ENCODE data around the gene IQGAP2. TPM values are rescaled to one million over a fixed set of nuclear protein-coding genes. Genes with fewer than 3 reads are reported as not detected.
A peak's percentile ranks its signal among the peaks of the same experiment; 100 is the strongest.

The IQGAP2 gene
- total RNA-seq, 2 experiments from 2014 or later, result 118 to 124 TPM

- no peak overlapping the region for H3K4me3 Mint-ChIP-seq
- H3K27ac Mint-ChIP-seq, result peak overlapping the region; percentile 31
- no peaks in the 10 kb centered on the region for H3K9me3 Mint-ChIP-seq
- POLR2A ChIA-PET, result interaction anchor here (1.0 kb wide), 1 partner anchor 18 kb away, joined by 3 read pairs; no protein-coding TSS in a partner anchor
- CTCF ChIA-PET, result interaction anchor here (3.2 kb wide), 1 partner anchor 82 kb away, joined by 12 read pairs; no protein-coding TSS in a partner anchor
- DNase-seq, result no peak
- H3K4me1 Mint-ChIP-seq, result peaks cover 28% of the 10 kb centered on the region
- H3K27me3 Mint-ChIP-seq, result no peaks in the 10 kb centered on the region
- peaks cover 68% of the 10 kb centered on the region for H3K36me3 Mint-ChIP-seq (ENCODE audit: low read depth)
Observed at GRCh38 chr5:76692651-76693050, 289.6 kb downstream of the IQGAP2 start.

GRCh38 chr5:76693141-76693540 is 290.1 kb downstream of the IQGAP2 start:
- H3K36me3 Mint-ChIP-seq (ENCODE audit: low read depth), result peaks cover 68% of the 10 kb centered on the region

DNA sequence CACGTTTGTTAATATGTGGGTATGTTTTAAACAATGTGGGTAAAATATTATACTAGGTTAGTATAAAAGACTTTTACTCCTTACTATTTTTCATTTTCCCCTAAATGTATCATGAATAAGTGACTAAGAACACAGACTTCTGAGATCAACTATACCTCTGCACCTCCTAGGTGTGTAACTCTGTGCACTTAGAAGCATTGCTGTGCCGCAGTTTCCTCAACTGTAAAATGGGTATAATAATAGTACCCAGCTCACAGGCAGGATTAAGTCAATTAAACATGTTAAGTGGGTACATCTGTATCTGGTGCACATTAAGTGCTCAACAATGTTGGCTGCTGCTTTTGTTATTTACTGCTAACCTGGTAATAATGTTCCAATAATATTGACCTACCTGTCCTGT is 291.2 kb downstream of the IQGAP2 start:
- peaks cover 68% of the 10 kb centered on the region for H3K36me3 Mint-ChIP-seq (ENCODE audit: low read depth)
- POLR2A ChIA-PET, result no interaction called here

More at GRCh38 chr5:76693141-76693540, 290.1 kb downstream of the IQGAP2 start:
- H3K4me1 Mint-ChIP-seq, result peaks cover 28% of the 10 kb centered on the region
- no peak overlapping the region for H3K27ac Mint-ChIP-seq
- H3K4me3 Mint-ChIP-seq, result no peak overlapping the region
- CTCF ChIA-PET, result interaction anchor here (3.2 kb wide), 1 partner anchor 81 kb away, joined by 12 read pairs; no protein-coding TSS in a partner anchor
- no peaks in the 10 kb centered on the region for H3K27me3 Mint-ChIP-seq
- H3K9me3 Mint-ChIP-seq, result no peaks in the 10 kb centered on the region
- DNase-seq, result no peak
- POLR2A ChIA-PET, result no interaction called here

GRCh38 chr5:76695346-76695745 is 292.3 kb downstream of the IQGAP2 start:
- H3K36me3 Mint-ChIP-seq (ENCODE audit: low read depth), result peaks cover 63% of the 10 kb centered on the region

More for the DNA sequence above, 291.2 kb downstream of the IQGAP2 start:
- Mint-ChIP-seq H3K4me3 (no peak overlapping the region), H3K27ac (no peak overlapping the region), H3K9me3 (no peaks in the 10 kb centered on the region), H3K27me3 (no peaks in the 10 kb centered on the region), H3K4me1 (peaks cover 32% of the 10 kb centered on the region)
- CTCF ChIA-PET, result no interaction called here
- DNase-seq, result no peak

GRCh38 chr5:76696251-76696650 is 293.2 kb downstream of the IQGAP2 start:
- Mint-ChIP-seq H3K27me3 (no peaks in the 10 kb centered on the region), H3K9me3 (no peaks in the 10 kb centered on the region), H3K36me3 (ENCODE audit: low read depth) (peaks cover 66% of the 10 kb centered on the region), H3K27ac (no peak overlapping the region), H3K4me1 (peaks cover 30% of the 10 kb centered on the region), H3K4me3 (no peak overlapping the region)
- CTCF ChIA-PET, result no interaction called here
- DNase-seq, result no peak
- POLR2A ChIA-PET, result no interaction called here

More at GRCh38 chr5:76695346-76695745, 292.3 kb downstream of the IQGAP2 start:
- POLR2A ChIA-PET, result no interaction called here
- peaks cover 33% of the 10 kb centered on the region for H3K4me1 Mint-ChIP-seq
- DNase-seq, result no peak
- H3K27ac Mint-ChIP-seq, result no peak overlapping the region
- H3K9me3 Mint-ChIP-seq, result no peaks in the 10 kb centered on the region
- no peaks in the 10 kb centered on the region for H3K27me3 Mint-ChIP-seq
- H3K4me3 Mint-ChIP-seq, result no peak overlapping the region
- CTCF ChIA-PET, result no interaction called here

- POLR2A ChIA-PET, result interaction anchor here (1.2 kb wide), 1 partner anchor 14 kb away, joined by 3 read pairs; no protein-coding TSS in a partner anchor
- no peak for DNase-seq
- H3K36me3 Mint-ChIP-seq (ENCODE audit: low read depth), result peaks cover 67% of the 10 kb centered on the region
- CTCF ChIA-PET, result no interaction called here
- H3K4me1 Mint-ChIP-seq, result peaks cover 16% of the 10 kb centered on the region
- H3K4me3 Mint-ChIP-seq, result no peak overlapping the region
- H3K9me3 Mint-ChIP-seq, result no peaks in the 10 kb centered on the region
- no peaks in the 10 kb centered on the region for H3K27me3 Mint-ChIP-seq
- H3K27ac Mint-ChIP-seq, result no peak overlapping the region
Observed at GRCh38 chr5:76697670-76698069, 294.6 kb downstream of the IQGAP2 start.

DNA sequence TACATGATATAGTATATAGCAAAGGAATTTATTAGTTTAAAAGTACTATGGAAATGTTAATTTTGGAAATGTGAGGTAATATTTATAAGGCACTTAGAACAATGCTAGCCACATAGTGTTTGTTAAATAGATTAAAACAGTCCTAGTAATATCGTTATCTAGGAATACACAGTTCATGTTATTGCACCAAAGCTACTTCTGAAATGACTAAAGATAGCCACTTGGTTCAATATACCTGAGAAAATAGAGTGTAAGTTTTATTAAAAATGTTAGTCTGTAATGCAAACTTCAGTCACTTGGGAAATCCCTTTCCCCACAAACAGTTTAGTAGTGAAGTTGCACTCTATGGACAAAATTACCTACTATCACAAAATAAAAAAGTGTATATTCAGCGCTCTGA is 297.5 kb downstream of the IQGAP2 start:
- H3K27ac Mint-ChIP-seq, result no peak overlapping the region
- POLR2A ChIA-PET, result no interaction called here
- peaks cover 15% of the 10 kb centered on the region for H3K4me1 Mint-ChIP-seq
- CTCF ChIA-PET, result interaction anchor here (0.6 to 1.0 kb wide), 2 partner anchors 74 to 76 kb away, joined by 3 to 4 read pairs; no protein-coding TSS in a partner anchor
- no peaks in the 10 kb centered on the region for H3K9me3 Mint-ChIP-seq
- peaks cover 65% of the 10 kb centered on the region for H3K36me3 Mint-ChIP-seq (ENCODE audit: low read depth)
- no peaks in the 10 kb centered on the region for H3K27me3 Mint-ChIP-seq
- no peak overlapping the region for H3K4me3 Mint-ChIP-seq
- no peak for DNase-seq

GRCh38 chr5:76701298-76701697 is 298.2 kb downstream of the IQGAP2 start:
- Mint-ChIP-seq H3K4me3 (no peak overlapping the region), H3K4me1 (peaks cover 16% of the 10 kb centered on the region), H3K9me3 (no peaks in the 10 kb centered on the region), H3K27ac (no peak overlapping the region), H3K27me3 (no peaks in the 10 kb centered on the region), H3K36me3 (ENCODE audit: low read depth) (peaks cover 64% of the 10 kb centered on the region)
- ChIA-PET CTCF (no interaction called here), POLR2A (no interaction called here)
- no peak for DNase-seq

DNA sequence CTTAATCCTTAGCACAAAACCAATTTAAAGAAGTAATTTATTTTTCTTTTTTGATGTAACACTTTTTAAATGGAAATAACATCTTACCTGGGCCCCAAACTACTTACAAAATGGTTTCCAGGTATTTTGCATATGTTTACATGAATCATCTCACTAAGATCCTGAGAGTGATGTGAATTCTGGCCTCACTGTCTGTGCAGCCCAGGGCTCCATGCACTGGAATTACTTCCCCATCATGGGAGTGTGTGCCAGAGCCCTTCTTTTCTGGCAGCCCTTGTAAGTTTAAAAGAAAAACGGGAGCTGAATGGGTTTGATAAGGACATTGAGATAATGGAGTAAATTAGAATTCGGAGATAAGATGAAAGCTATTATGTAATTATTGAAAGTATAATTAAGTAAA is 300.6 kb downstream of the IQGAP2 start:
- no peak overlapping the region for H3K4me3 Mint-ChIP-seq
- POLR2A ChIA-PET, result interaction anchor here (1.4 kb wide), 1 partner anchor 13 kb away, joined by 4 read pairs; no protein-coding TSS in a partner anchor
- CTCF ChIA-PET, result interaction anchor here (2.7 kb wide), 1 partner anchor 71 kb away, joined by 20 read pairs; no protein-coding TSS in a partner anchor
- H3K27ac Mint-ChIP-seq, result no peak overlapping the region
- no peak for DNase-seq
- no peaks in the 10 kb centered on the region for H3K9me3 Mint-ChIP-seq
- H3K36me3 Mint-ChIP-seq (ENCODE audit: low read depth), result peaks cover 61% of the 10 kb centered on the region
- H3K4me1 Mint-ChIP-seq, result peaks cover 16% of the 10 kb centered on the region
- no peaks in the 10 kb centered on the region for H3K27me3 Mint-ChIP-seq

GRCh38 chr5:76704131-76704663 is 301.1 kb downstream of the IQGAP2 start:
- DNase-seq, result no peak
- Mint-ChIP-seq H3K4me1 (peaks cover 14% of the 10 kb centered on the region), H3K36me3 (ENCODE audit: low read depth) (peaks cover 62% of the 10 kb centered on the region), H3K27ac (no peak overlapping the region), H3K9me3 (no peaks in the 10 kb centered on the region), H3K27me3 (no peaks in the 10 kb centered on the region), H3K4me3 (no peak overlapping the region)
- ChIA-PET POLR2A (interaction anchor here (0.6 to 1.4 kb wide), 2 partner anchors 13 to 76 kb away, joined by 3 to 4 read pairs; no protein-coding TSS in a partner anchor), CTCF (interaction anchor here (2.7 kb wide), 1 partner anchor 71 kb away, joined by 20 read pairs; no protein-coding TSS in a partner anchor)

- H3K9me3 Mint-ChIP-seq, result no peaks in the 10 kb centered on the region
- H3K27ac Mint-ChIP-seq, result no peak overlapping the region
- no peaks in the 10 kb centered on the region for H3K27me3 Mint-ChIP-seq
- H3K4me3 Mint-ChIP-seq, result no peak overlapping the region
- ChIA-PET POLR2A (interaction anchor here (1.1 kb wide), 1 partner anchor 34 kb away, joined by 4 read pairs; no protein-coding TSS in a partner anchor), CTCF (interaction anchor here (0.8 to 2.7 kb wide), 2 partner anchors 31 to 69 kb away, joined by 3 to 20 read pairs; no protein-coding TSS in a partner anchor)
- DNase-seq, result no peak
- peaks cover 22% of the 10 kb centered on the region for H3K4me1 Mint-ChIP-seq
- peaks cover 62% of the 10 kb centered on the region for H3K36me3 Mint-ChIP-seq (ENCODE audit: low read depth)
Observed at GRCh38 chr5:76705574-76705973, 302.5 kb downstream of the IQGAP2 start.

DNA sequence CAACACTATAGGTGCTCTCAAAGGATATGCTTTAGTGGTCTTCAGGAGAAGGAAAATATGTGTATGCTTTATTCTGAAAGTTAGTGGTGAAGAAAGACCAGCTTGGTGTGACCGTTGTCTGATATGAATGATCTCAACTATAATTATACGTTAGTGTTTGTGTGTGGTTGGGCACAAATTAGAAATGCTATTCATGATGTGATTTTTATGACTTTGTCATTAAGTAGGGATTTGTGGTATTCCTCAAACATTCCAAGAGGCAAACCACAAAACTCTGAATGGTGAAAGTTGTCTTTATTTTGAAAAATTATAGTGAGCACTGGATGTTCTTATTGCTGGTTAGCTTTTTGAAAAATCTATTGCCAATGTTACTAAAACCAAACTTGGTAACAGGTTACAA is 306.7 kb downstream of the IQGAP2 start:
- peaks cover 48% of the 10 kb centered on the region for H3K4me1 Mint-ChIP-seq
- H3K27me3 Mint-ChIP-seq, result no peaks in the 10 kb centered on the region
- no peaks in the 10 kb centered on the region for H3K9me3 Mint-ChIP-seq
- no peak for DNase-seq
- H3K36me3 Mint-ChIP-seq (ENCODE audit: low read depth), result peaks cover 40% of the 10 kb centered on the region
- ChIA-PET POLR2A (interaction anchor here (0.9 to 1.9 kb wide), 2 partner anchors 23 to 30 kb away, joined by 3 to 5 read pairs; no protein-coding TSS in a partner anchor), CTCF (interaction anchor here (3.8 kb wide), 1 partner anchor 65 kb away, joined by 14 read pairs; no protein-coding TSS in a partner anchor)
- no peak overlapping the region for H3K4me3 Mint-ChIP-seq
- no peak overlapping the region for H3K27ac Mint-ChIP-seq

DNA sequence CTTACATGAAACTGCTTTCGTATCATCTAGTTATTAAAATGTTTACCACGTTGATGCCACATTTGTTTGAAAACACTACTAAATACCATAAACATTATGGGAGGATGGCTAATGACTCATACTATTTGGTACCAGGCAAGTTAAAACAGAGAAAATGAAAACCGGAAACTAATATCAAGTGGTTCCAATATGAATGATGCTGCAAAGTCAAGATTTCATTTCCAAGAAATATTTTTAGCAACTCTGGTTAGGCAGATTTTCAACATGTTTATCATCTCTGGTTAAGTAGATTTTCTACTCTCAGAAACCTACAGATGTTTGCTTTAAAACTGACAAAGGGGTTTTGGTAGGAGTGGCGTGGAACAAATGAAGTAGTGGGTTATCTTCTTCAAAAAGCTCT is 307.9 kb downstream of the IQGAP2 start:
- peaks cover 28% of the 10 kb centered on the region for H3K36me3 Mint-ChIP-seq (ENCODE audit: low read depth)
- ChIA-PET CTCF (interaction anchor here (1.0 to 3.8 kb wide), 2 partner anchors 26 to 64 kb away, joined by 3 to 14 read pairs; no protein-coding TSS in a partner anchor), POLR2A (interaction anchor here (0.6 to 2.4 kb wide), 5 partner anchors 19 to 128 kb away, joined by 3 to 11 read pairs (median 3); no protein-coding TSS in a partner anchor)
- no peaks in the 10 kb centered on the region for H3K27me3 Mint-ChIP-seq
- H3K4me3 Mint-ChIP-seq, result peak overlapping the region; percentile 19
- peak overlapping the region; percentile 80 for H3K27ac Mint-ChIP-seq
- H3K4me1 Mint-ChIP-seq, result peaks cover 50% of the 10 kb centered on the region
- H3K9me3 Mint-ChIP-seq, result no peaks in the 10 kb centered on the region
- DNase-seq, result no peak
